Measurements from ENCODE around the gene ZFY.

DNA sequence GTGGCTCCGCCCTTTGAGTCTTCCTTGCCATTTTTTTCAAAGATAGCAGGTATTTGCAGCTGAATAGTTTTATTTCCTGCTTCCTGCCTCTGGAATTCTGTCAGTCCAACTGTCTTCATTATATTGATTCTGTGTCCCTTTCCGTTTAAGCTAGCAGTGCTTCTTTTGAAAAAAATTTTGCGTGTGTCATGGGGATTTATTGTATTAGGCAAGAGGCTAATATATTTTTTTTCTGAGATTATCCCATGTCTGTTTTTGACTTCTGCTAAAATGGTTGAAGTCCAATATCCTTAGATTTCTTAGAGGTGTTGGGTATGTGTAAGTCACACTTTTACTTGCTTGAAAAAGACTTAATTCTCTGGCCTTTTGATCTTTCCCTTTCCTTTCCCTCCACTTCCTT is 20.4 kb downstream of the ZFY start:
- TF ChIP-seq, protein P1, sequence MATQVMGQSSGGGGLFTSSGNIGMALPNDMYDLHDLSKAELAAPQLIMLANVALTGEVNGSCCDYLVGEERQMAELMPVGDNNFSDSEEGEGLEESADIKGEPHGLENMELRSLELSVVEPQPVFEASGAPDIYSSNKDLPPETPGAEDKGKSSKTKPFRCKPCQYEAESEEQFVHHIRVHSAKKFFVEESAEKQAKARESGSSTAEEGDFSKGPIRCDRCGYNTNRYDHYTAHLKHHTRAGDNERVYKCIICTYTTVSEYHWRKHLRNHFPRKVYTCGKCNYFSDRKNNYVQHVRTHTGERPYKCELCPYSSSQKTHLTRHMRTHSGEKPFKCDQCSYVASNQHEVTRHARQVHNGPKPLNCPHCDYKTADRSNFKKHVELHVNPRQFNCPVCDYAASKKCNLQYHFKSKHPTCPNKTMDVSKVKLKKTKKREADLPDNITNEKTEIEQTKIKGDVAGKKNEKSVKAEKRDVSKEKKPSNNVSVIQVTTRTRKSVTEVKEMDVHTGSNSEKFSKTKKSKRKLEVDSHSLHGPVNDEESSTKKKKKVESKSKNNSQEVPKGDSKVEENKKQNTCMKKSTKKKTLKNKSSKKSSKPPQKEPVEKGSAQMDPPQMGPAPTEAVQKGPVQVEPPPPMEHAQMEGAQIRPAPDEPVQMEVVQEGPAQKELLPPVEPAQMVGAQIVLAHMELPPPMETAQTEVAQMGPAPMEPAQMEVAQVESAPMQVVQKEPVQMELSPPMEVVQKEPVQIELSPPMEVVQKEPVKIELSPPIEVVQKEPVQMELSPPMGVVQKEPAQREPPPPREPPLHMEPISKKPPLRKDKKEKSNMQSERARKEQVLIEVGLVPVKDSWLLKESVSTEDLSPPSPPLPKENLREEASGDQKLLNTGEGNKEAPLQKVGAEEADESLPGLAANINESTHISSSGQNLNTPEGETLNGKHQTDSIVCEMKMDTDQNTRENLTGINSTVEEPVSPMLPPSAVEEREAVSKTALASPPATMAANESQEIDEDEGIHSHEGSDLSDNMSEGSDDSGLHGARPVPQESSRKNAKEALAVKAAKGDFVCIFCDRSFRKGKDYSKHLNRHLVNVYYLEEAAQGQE (IDR thresholded peaks at IDR 0.05; ENCODE audit: insufficient read depth in 1 of 2, low read depth in 2 of 2, low read length in 2 of 2), result no peak
- no peak for TF ChIP-seq POLR2AphosphoS5 (IDR thresholded peaks at IDR 0.05; ENCODE audit: low read depth, low read length)
- TF ChIP-seq SIN3A (IDR thresholded peaks at IDR 0.05; ENCODE audit: borderline replicate concordance, insufficient read depth, low read length), result no peak
- no peak for TF ChIP-seq TAF1 (IDR thresholded peaks at IDR 0.05; ENCODE audit: borderline replicate concordance, insufficient read depth, low read length)
